A549 (cell line): ENCODE data around the gene B9D2.
A peak's percentile ranks its signal among the peaks of the same experiment; 100 is the strongest.

Experiments used
- CBX8 ChIP-seq: fragments of 200-600 bp; sonication (generic); IDR thresholded peaks from 2 replicates; pipeline ENCODE4 v1.6.1; 2016
- CTCF ChIP-seq: fragments of >200 bp; sonication (Bioruptor Twin); formaldehyde crosslinking; IDR thresholded peaks from 3 replicates; pipeline ENCODE4 v1.5.1; 2016
- FOSL2 ChIP-seq, 2 experiments: fragments of 450-650 bp in 1 of 2; fragments of >200 bp in 1 of 2; sonication (Bioruptor Twin) in 1 of 2; formaldehyde crosslinking; IDR thresholded peaks; 2 replicates each; pipeline versions ENCODE4 v1.5.0 to v1.6.1; 2016 to 2020; ENCODE audit warnings: mild to moderate bottlenecking in 1 of 2, moderate library complexity in 1 of 2
- HES2 ChIP-seq: fragments of >200 bp; sonication (Bioruptor Twin); formaldehyde crosslinking; IDR thresholded peaks from 2 replicates; pipeline ENCODE4 v1.6.1; 2016
- MAFK ChIP-seq: fragments of 450-650 bp; IDR thresholded peaks from 2 replicates; pipeline ENCODE4 v1.6.1; 2014; ENCODE audit not compliant: partially characterized antibody
- MAX ChIP-seq: IDR thresholded peaks from 2 replicates; pipeline ENCODE4 v1.6.1; 2012
- MYC ChIP-seq: IDR thresholded peaks from 2 replicates; pipeline ENCODE4 v1.6.1; 2012; ENCODE audit warnings: mild to moderate bottlenecking, inconsistent platforms, low read length, improper control_type of control experiment, borderline replicate concordance
- RAD21 ChIP-seq, 2 experiments: fragments of >200 bp in 1 of 2; sonication (Bioruptor Twin) in 1 of 2; formaldehyde crosslinking in 1 of 2; IDR thresholded peaks in 1 of 2; conservative IDR thresholded peaks in 1 of 2; 2 replicates in 1 of 2; 3 replicates in 1 of 2; pipeline ENCODE4 v1.6.1; 2012 to 2018; ENCODE audit warnings: inconsistent platforms in 1 of 2
- SREBF2 ChIP-seq: fragments of 450-650 bp; IDR thresholded peaks from 2 replicates; pipeline ENCODE4 v1.6.1; 2014; ENCODE audit warnings: mild to moderate bottlenecking, moderate library complexity
- USF2 ChIP-seq: fragments of 450-650 bp; IDR thresholded peaks from 2 replicates; pipeline ENCODE4 v1.6.1; 2014; ENCODE audit warnings: antibody characterized with exemption
- ZC3H11A ChIP-seq: fragments of 450-650 bp; IDR thresholded peaks from 2 replicates; pipeline ENCODE4 v1.6.1; 2014; ENCODE audit warnings: antibody characterized with exemption, mild to moderate bottlenecking
- ZNF302 ChIP-seq: fragments of 250-450 bp; sonication (Bioruptor Pico); IDR thresholded peaks from 2 replicates; pipeline ENCODE4 v1.9.0; 2021; ENCODE audit warnings: inconsistent platforms, mild to moderate bottlenecking, moderate library complexity

GRCh38 chr19:41353466-41354342 lies 10.2 kb downstream of the B9D2 start, which contains the start of gene TGFB1:
- TF ChIP-seq CTCF = peak; percentile 99
- TF ChIP-seq CBX8 = no peak
- TF ChIP-seq MAX = peak; percentile 59
- no peak for TF ChIP-seq HES2
- no peak for TF ChIP-seq MAFK
- no peak for TF ChIP-seq FOSL2 (IDR thresholded peaks at IDR 0.05)
- TF ChIP-seq FOSL2 (CRISPR knock-in tag; IDR thresholded peaks at IDR 0.05) = no peak
- no peak for TF ChIP-seq ZNF302 (CRISPR knock-in tag)
- TF ChIP-seq USF2 = no peak
- TF ChIP-seq RAD21 (conservative IDR thresholded peaks at IDR 0.05 in 1 of 2, IDR thresholded peaks at IDR 0.05 in 1 of 2) = peak in 1 of 2 experiments; percentile 76; a peak in 4 of 5 replicates
- no peak for TF ChIP-seq MYC
- no peak for TF ChIP-seq SREBF2
- no peak for TF ChIP-seq ZC3H11A
